ENCODE data around the gene TPM1. TPM values are rescaled to one million over a fixed set of nuclear protein-coding genes. Genes with fewer than 3 reads are reported as not detected.
A peak's percentile ranks its signal among the peaks of the same experiment; 100 is the strongest.

TPM1 gene
- total RNA-seq, 1 donor from 2014 or later: 229 TPM

- ATAC-seq: no peak
- Histone ChIP-seq H3K9me3 (no peaks in the 10 kb centered on the region), H3K4me3 (no peak overlapping the region), H3K36me3 (no peaks in the 10 kb centered on the region), H3K27me3 (no peaks in the 10 kb centered on the region), H3K4me1 (peaks cover 10% of the 10 kb centered on the region), H3K27ac (no peak overlapping the region)
- no peak for DNase-seq
- TF ChIP-seq, protein P1, sequence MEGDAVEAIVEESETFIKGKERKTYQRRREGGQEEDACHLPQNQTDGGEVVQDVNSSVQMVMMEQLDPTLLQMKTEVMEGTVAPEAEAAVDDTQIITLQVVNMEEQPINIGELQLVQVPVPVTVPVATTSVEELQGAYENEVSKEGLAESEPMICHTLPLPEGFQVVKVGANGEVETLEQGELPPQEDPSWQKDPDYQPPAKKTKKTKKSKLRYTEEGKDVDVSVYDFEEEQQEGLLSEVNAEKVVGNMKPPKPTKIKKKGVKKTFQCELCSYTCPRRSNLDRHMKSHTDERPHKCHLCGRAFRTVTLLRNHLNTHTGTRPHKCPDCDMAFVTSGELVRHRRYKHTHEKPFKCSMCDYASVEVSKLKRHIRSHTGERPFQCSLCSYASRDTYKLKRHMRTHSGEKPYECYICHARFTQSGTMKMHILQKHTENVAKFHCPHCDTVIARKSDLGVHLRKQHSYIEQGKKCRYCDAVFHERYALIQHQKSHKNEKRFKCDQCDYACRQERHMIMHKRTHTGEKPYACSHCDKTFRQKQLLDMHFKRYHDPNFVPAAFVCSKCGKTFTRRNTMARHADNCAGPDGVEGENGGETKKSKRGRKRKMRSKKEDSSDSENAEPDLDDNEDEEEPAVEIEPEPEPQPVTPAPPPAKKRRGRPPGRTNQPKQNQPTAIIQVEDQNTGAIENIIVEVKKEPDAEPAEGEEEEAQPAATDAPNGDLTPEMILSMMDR (IDR thresholded peaks at IDR 0.05): no peak
- intact Hi-C loops (cut with DNase I): no loop called here
These were observed 35.4 kb downstream of the TPM1 start for GRCh38 chr15:63077952-63078351.

- no peak overlapping the region for H3K4me3 ChIP-seq
- intact Hi-C loops (cut with DNase I): no loop called here
These were observed 37.5 kb downstream of the TPM1 start for GRCh38 chr15:63079947-63080626.

DNA sequence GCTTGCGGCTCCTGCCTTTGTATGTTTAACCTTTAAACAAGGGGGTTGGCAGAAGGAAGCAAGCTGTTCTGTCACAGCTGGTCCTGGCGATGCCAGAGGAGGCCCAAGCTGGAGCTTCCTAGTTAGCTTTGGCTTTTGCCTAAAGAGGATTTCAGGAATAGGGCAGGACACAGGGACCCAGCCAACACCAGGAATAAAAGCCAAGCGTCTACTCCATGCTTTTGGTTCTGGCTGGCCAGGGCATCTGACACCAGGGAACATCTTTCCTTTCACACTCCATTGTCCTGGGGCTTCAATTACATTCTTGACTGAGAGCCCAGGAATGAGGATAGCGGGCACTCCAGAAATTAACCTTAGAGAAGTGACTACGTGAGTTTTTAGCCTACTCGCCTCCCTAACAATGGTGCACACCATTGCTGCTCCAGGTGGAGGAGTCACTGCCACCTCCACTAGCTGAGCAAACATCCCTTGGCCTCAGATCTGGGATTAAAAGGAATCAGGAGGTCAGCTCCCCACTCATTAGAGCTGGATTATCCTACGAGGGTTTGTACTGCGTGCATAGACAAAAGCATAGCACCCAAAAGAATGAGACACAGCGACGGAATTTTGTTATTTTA lies 38.2 kb downstream of the TPM1 start:
- Histone ChIP-seq H3K27me3 (no peaks in the 10 kb centered on the region), H3K27ac (no peak overlapping the region), H3K4me1 (peaks cover 5% of the 10 kb centered on the region), H3K9me3 (no peaks in the 10 kb centered on the region), H3K36me3 (no peaks in the 10 kb centered on the region), H3K4me3 (no peak overlapping the region)
- intact Hi-C loops (cut with DNase I): no loop called here
- peak; percentile 25 for ATAC-seq
- no peak for DNase-seq
- TF ChIP-seq, protein P1 (IDR thresholded peaks at IDR 0.05): no peak

More at GRCh38 chr15:63079947-63080626, 37.5 kb downstream of the TPM1 start:
- no peaks in the 10 kb centered on the region for H3K36me3 ChIP-seq
- H3K27me3 ChIP-seq: no peaks in the 10 kb centered on the region
- no peak overlapping the region for H3K27ac ChIP-seq
- TF ChIP-seq, protein P1 (IDR thresholded peaks at IDR 0.05): no peak
- ATAC-seq (no peak), DNase-seq (no peak)
- no peaks in the 10 kb centered on the region for H3K9me3 ChIP-seq
- H3K4me1 ChIP-seq: peaks cover 10% of the 10 kb centered on the region

- DNase-seq (no peak), ATAC-seq (no peak)
- H3K27ac ChIP-seq: no peak overlapping the region
- H3K36me3 ChIP-seq: no peaks in the 10 kb centered on the region
- H3K4me3 ChIP-seq: no peak overlapping the region
- no peaks in the 10 kb centered on the region for H3K4me1 ChIP-seq
- H3K9me3 ChIP-seq: no peaks in the 10 kb centered on the region
- no peaks in the 10 kb centered on the region for H3K27me3 ChIP-seq
- TF ChIP-seq, protein P1 (IDR thresholded peaks at IDR 0.05): no peak
- intact Hi-C loops (cut with DNase I): no loop called here
These were observed 39.8 kb downstream of the TPM1 start for GRCh38 chr15:63082366-63082765.

- no peaks in the 10 kb centered on the region for H3K4me1 ChIP-seq
- H3K27me3 ChIP-seq: no peaks in the 10 kb centered on the region
- H3K36me3 ChIP-seq: no peaks in the 10 kb centered on the region
- ATAC-seq (no peak), DNase-seq (no peak)
- no peak overlapping the region for H3K4me3 ChIP-seq
- H3K9me3 ChIP-seq: no peaks in the 10 kb centered on the region
- TF ChIP-seq, protein P1 (IDR thresholded peaks at IDR 0.05): no peak
- no peak overlapping the region for H3K27ac ChIP-seq
- intact Hi-C loops (cut with DNase I): no loop called here
These were observed 40.5 kb downstream of the TPM1 start for GRCh38 chr15:63083044-63083443.

Data from upper lobe of right lung (tissue), 1 donor.